Muscle layer of duodenum (tissue), 2 donors: Measurements from ENCODE around the gene LAMA3.

Experiments used
- H3K27ac ChIP-seq: one replicate; pipeline ENCODE4 v1.7.0; 2013; ENCODE audit warnings: mild to moderate bottlenecking, low read length
- H3K27me3 ChIP-seq: one replicate; pipeline ENCODE4 v1.7.0; 2013; ENCODE audit warnings: low read depth, mild to moderate bottlenecking, control low read depth, low read length
- H3K36me3 ChIP-seq, 2 donors: one replicate each; pipeline ENCODE4 v1.7.0; 2013; ENCODE audit warnings: low read length in 2 of 2, control low read depth in 1 of 2, mild to moderate bottlenecking in 1 of 2; ENCODE audit not compliant: insufficient read depth in 2 of 2, control insufficient read depth in 1 of 2
- H3K4me1 ChIP-seq, 2 donors: one replicate each; pipeline ENCODE4 v1.7.0; 2013; ENCODE audit warnings: low read length in 2 of 2, mild to moderate bottlenecking in 2 of 2, control low read depth in 1 of 2, moderate library complexity in 1 of 2; ENCODE audit not compliant: insufficient read depth in 2 of 2, control insufficient read depth in 1 of 2
- H3K4me3 ChIP-seq, 2 donors: one replicate each; pipeline ENCODE4 v1.7.0; 2013; ENCODE audit warnings: low read length in 2 of 2, low read depth in 1 of 2, mild to moderate bottlenecking in 1 of 2
- H3K9me3 ChIP-seq, 2 donors: one replicate each; pipeline ENCODE4 v1.7.0; 2013; ENCODE audit warnings: low read length in 2 of 2, control low read depth in 1 of 2, mild to moderate bottlenecking in 1 of 2; ENCODE audit not compliant: control insufficient read depth in 1 of 2
- donor health status: healthy.

Gene LAMA3

DNA sequence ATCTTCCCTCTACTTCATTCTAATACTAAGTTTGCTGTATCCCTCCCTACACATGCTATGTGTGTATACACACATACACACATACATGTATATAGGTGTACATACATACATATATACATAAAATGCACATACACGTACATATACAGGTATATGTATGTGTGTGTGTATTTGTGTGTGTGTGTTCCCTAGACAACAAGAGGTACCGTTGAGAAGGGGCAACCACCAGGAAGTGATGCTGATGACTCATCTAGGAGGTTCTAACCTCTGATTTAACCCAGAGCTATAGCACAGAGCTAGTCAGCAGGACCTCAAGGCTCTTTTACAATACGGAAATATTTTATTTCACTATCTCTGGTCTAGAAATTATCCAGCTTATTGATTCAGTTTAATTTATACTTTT lies 139.2 kb downstream of the LAMA3 start:
- no peaks in the 10 kb centered on the region for H3K36me3 ChIP-seq
- H3K27ac ChIP-seq = no peak overlapping the region
- no peaks in the 10 kb centered on the region for H3K9me3 ChIP-seq
- H3K4me1 ChIP-seq = peaks cover 6% of the 10 kb centered on the region in 2 donors
- no peak overlapping the region for H3K4me3 ChIP-seq
- no peaks in the 10 kb centered on the region for H3K27me3 ChIP-seq

GRCh38 chr18:23832911-23833310 lies 143.7 kb downstream of the LAMA3 start:
- H3K4me3 ChIP-seq = no peak overlapping the region
- no peaks in the 10 kb centered on the region for H3K36me3 ChIP-seq
- H3K9me3 ChIP-seq = no peaks in the 10 kb centered on the region
- H3K27ac ChIP-seq = no peak overlapping the region
- H3K4me1 ChIP-seq = no peaks in the 10 kb centered on the region
- H3K27me3 ChIP-seq = no peaks in the 10 kb centered on the region

DNA sequence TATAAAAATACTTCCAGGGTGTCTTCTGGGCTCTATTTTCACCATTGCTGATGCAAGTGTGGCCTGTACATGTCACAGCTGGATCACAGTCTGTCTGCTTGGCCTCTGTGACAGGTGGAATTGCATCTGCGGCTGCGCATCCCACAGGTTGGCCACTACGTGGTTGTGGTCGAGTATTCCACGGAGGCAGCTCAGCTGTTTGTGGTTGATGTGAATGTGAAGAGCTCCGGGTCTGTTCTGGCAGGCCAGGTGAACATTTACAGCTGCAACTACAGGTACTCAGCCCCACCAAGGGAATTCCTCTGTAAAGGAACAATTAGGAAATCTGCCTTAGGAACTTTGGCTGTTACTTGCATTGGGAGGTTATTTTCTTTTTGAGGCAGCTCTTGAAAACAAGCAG lies 144.5 kb downstream of the LAMA3 start:
- no peaks in the 10 kb centered on the region for H3K9me3 ChIP-seq
- H3K27ac ChIP-seq = no peak overlapping the region
- H3K27me3 ChIP-seq = no peaks in the 10 kb centered on the region
- H3K4me3 ChIP-seq = no peak overlapping the region
- H3K4me1 ChIP-seq = no peaks in the 10 kb centered on the region
- no peaks in the 10 kb centered on the region for H3K36me3 ChIP-seq

- Histone ChIP-seq H3K9me3 (no peaks in the 10 kb centered on the region), H3K4me3 (no peak overlapping the region), H3K27me3 (no peaks in the 10 kb centered on the region), H3K4me1 (no peaks in the 10 kb centered on the region), H3K27ac (peak overlapping the region; percentile 25), H3K36me3 (no peaks in the 10 kb centered on the region)
Measured at GRCh38 chr18:23835091-23835490, 145.8 kb downstream of the LAMA3 start.

DNA sequence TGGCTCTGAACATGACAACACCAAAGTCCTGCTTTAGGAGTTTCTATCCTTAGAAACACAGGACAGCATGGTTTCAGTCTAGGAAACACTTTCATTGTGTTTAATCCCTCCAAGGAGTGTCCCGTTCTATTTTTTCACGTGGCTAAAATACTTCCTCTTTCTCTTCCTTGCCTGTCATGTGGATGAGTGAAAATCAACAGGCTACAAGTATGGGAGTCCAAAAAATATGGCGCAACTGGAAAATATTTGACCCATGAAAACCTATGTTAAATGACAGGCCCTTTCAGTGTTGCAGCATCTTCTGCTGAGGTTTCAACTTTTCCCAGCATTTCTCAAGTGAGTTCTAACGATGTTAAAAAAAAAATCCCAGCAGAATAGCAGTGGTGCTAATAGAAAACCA lies 146.3 kb downstream of the LAMA3 start:
- Histone ChIP-seq H3K27ac (peak overlapping the region; percentile 25), H3K27me3 (no peaks in the 10 kb centered on the region), H3K36me3 (no peaks in the 10 kb centered on the region), H3K9me3 (no peaks in the 10 kb centered on the region), H3K4me3 (no peak overlapping the region), H3K4me1 (no peaks in the 10 kb centered on the region)

DNA sequence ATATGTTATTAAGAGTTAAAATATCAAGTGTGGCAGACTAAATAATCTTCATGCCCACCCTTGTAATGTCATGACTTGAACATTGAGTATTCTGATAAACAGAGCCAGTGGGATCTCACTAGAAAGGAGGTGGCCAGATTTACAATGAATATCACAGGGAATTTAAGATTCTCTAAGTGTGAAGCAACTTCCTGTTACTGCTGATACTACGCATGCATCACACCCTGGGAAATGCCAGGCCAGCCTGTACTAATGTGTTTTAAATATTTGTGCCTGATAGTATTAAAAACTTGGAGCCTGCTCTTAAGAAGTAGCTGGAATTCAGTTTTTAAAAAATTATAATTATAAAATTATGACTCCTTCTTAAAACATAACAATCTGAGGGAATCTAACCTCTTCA lies 148.3 kb downstream of the LAMA3 start:
- no peaks in the 10 kb centered on the region for H3K9me3 ChIP-seq
- no peaks in the 10 kb centered on the region for H3K27me3 ChIP-seq
- no peak overlapping the region for H3K4me3 ChIP-seq
- no peaks in the 10 kb centered on the region for H3K4me1 ChIP-seq
- no peaks in the 10 kb centered on the region for H3K36me3 ChIP-seq
- no peak overlapping the region for H3K27ac ChIP-seq

DNA sequence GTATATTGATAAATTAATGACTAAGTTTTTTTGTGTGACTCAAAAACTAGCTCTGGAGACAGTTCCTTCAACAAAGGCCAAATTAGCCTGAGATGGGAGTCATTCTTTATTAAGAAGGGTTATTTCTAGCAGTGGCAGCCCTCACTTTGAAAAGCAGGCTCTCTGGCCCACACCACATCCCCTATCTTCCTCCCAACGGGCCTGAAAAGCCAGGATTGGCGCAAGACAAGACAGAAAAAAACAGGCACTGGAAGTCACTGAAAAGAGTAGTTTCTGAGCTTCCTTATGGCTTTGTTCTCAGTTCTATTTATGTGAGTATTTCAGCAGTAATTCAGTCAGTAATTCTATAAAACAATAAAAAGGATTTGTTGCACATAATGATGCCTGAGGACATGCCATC lies 149.0 kb downstream of the LAMA3 start:
- H3K4me3 ChIP-seq = no peak overlapping the region
- no peak overlapping the region for H3K27ac ChIP-seq
- no peaks in the 10 kb centered on the region for H3K9me3 ChIP-seq
- H3K27me3 ChIP-seq = no peaks in the 10 kb centered on the region
- H3K36me3 ChIP-seq = no peaks in the 10 kb centered on the region
- H3K4me1 ChIP-seq = no peaks in the 10 kb centered on the region

DNA sequence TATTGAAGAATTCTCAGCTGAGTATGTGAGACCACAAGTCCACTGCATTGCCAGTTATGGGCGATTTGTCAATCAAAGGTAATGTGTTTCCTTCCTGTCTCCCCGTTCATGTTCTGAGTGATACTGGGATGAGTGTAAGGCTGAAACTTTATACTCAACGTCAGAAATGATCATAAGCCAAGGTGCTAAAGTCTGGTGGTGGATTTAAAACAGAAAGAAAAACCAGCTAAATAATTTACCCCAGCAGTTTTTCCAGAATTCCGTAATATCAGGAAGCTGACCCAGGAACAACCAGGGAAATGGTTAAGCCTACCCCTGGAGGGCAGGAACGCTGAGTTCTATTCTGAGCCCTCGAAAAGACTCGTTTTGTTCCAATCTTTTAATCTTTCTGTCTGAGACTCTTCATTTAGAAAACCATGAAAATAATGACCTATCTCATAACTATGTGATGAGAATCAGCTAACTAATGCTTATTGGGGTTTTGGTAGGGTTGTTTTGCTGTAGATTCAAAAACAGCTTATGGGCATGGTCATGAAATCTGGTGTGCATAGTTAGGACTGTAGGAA lies 149.6 kb downstream of the LAMA3 start:
- no peak overlapping the region for H3K27ac ChIP-seq
- H3K36me3 ChIP-seq = no peaks in the 10 kb centered on the region
- H3K9me3 ChIP-seq = no peaks in the 10 kb centered on the region

DNA sequence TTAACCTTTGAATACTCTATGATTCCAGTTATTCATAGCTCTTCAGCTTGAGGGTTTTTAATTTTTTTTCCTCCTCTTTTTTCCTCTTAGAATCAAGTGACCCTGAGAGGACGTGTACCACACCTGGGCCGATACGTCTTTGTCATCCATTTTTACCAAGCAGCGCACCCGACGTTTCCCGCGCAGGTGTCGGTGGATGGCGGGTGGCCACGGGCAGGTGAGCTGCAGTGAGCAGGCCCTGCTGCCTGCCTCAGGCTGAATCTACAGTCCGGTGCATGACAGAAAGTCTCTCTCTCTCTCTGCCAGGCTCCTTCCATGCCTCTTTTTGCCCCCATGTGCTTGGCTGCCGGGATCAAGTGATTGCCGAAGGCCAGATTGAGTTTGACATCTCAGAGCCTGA lies 153.1 kb downstream of the LAMA3 start:
- H3K27me3 ChIP-seq = no peaks in the 10 kb centered on the region
- no peak overlapping the region for H3K27ac ChIP-seq
- H3K4me1 ChIP-seq = no peaks in the 10 kb centered on the region
- H3K9me3 ChIP-seq = no peaks in the 10 kb centered on the region
- H3K4me3 ChIP-seq = no peak overlapping the region
- H3K36me3 ChIP-seq = no peaks in the 10 kb centered on the region

More for the DNA sequence above, 149.6 kb downstream of the LAMA3 start:
- H3K4me1 ChIP-seq = no peaks in the 10 kb centered on the region
- no peaks in the 10 kb centered on the region for H3K27me3 ChIP-seq
- no peak overlapping the region for H3K4me3 ChIP-seq

DNA sequence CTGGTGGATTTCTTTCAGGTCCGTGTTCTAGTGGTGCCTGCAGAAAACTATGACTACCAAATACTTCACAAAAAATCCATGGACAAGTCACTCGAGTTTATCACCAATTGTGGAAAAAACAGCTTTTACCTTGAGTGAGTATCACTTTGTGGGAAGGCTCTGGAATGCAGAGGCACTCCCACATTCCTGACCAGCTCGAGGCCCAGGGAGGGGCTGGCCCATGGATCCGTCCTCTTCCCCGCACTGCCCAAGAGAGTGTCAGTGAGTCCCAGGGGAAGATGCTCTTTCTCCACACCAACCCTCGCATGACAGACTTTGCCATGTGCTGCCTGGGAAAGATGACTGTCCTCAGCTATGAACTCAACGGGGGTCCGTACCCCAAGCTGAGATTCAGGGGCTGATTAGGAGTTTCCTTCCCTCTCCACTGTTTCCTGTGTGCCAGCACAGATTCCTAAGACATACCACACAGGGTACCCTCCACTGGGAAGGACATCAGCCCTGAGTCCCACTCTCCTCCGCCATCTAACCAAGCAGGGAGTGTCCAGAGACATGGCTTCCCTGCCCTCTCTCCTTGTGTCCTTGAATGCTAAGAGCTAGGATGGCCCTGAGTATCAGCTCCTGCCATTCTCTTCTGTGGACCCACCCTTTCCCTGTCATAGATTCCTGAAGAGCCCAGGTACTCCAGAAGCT lies 155.9 kb downstream of the LAMA3 start:
- Histone ChIP-seq H3K4me1 (no peaks in the 10 kb centered on the region), H3K36me3 (no peaks in the 10 kb centered on the region), H3K9me3 (no peaks in the 10 kb centered on the region), H3K27ac (no peak overlapping the region), H3K4me3 (no peak overlapping the region), H3K27me3 (no peaks in the 10 kb centered on the region)

GRCh38 chr18:23845988-23846630 lies 156.9 kb downstream of the LAMA3 start:
- Histone ChIP-seq H3K27me3 (no peaks in the 10 kb centered on the region), H3K9me3 (no peaks in the 10 kb centered on the region), H3K4me1 (no peaks in the 10 kb centered on the region), H3K36me3 (no peaks in the 10 kb centered on the region), H3K4me3 (no peak overlapping the region), H3K27ac (no peak overlapping the region)
